LNCaP clone FGC (cell line): ENCODE results near the gene LRRN4CL.
A peak's percentile ranks its signal among the peaks of the same experiment; 100 is the strongest.

Source experiments
- DNase-seq: peaks from one replicate; pipeline ENCODE4 v3.0.0-alpha.2; 2011; ENCODE audit warnings: low read depth
- H3K4me3 ChIP-seq: 2 replicates; pipeline ENCODE4 v1.5.1; 2011; ENCODE audit warnings: mild to moderate bottlenecking, low read depth, low read length, control low read depth
- CTCF ChIP-seq: IDR thresholded peaks from 2 replicates; pipeline ENCODE4 v1.5.1; 2012; ENCODE audit warnings: mild to moderate bottlenecking; ENCODE audit not compliant: control insufficient read depth, insufficient read depth; ENCODE audit errors: extremely low read depth

LRRN4CL gene

DNA sequence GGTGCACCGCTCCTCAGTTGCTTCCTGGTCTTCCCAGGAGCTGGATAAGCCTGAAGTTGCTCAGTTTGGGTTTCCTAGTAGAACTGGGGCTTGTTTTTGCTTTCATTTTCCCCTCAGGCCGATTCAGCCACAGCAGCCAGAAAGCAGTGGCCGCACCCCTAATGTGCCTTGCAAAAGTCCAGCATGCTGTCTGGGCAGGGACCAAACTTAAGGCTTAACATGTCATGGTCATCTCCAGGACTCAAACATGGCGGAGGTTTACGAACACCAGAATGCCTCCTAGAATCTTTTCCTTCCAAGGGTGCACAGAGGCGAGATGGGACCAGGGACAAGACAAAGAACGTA is 20.6 kb upstream of the LRRN4CL start:
- DNase-seq: no peak
- peak overlapping the region; percentile 59 for H3K4me3 ChIP-seq
- no peak for TF ChIP-seq CTCF

DNA sequence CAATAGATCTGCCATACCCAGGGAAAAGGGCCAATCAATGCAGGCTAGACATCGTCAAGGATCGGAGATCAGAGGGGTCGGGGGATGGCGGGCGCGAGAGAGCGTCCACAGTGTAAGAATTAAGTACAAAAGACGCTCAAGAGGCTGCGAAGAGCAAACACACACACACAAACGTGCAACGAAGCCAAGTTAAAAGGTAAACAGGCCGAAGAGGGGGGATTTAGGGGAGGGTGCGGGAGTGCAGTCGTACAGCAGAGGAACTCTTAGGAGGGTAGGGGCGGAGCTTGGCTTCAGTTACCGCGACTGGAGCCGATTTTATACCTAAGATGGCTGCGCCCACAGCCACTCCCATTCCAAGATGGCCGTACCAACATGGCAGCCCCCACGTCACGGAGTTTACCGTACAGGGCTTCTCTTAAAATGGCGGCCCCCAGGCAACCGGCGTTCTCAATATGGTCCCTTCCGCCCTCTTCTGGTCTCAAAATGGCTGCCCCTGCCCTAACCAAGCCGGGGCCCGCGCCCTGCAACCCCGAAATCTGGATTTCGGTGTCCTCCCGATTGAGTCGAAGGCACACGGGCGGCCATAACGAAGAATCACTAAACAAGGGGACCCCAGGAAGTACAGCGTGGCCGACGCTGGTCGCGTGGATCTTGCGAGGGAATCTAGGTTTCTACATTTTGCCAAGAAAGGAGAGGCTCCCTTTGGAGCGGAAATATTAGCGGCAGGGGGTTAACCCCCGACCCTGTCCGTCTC is 20.1 kb upstream of the LRRN4CL start:
- peak overlapping the region; percentile 59 for H3K4me3 ChIP-seq
- 0 out of 2 replicates have a peak, but pooled peaks have one; percentile 3 for TF ChIP-seq CTCF
- DNase-seq: peak; percentile 98

GRCh38 chr11:62708793-62709192 is 19.5 kb upstream of the LRRN4CL start:
- H3K4me3 ChIP-seq: peak overlapping the region; percentile 59
- no peak for TF ChIP-seq CTCF
- no peak for DNase-seq

DNA sequence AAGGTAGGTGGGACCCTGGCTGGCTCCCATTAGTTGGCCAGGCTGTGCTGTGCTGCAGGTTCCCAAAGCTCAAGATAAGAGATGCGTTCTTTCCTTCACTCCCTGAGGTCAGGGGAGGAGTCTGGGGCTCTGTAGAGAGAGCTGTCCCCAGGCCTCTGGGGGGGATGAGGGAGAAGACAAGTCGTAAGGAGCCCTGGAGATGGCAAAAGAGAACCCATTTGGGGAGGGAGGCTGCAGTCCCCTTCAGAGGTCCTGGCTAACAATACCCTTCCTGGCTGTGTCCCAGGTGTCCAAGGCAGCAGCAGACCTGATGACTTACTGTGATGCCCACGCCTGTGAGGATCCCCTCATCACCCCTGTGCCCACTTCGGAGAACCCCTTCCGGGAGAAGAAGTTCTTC is 19.1 kb upstream of the LRRN4CL start:
- no peak for DNase-seq
- no peak for TF ChIP-seq CTCF
- peak overlapping the region; percentile 59 for H3K4me3 ChIP-seq

GRCh38 chr11:62707277-62707861 is 18.0 kb upstream of the LRRN4CL start, which contains the start of the genes BSCL2 and GNG3:
Gene BSCL2, minus strand, starts transcription at chr11:62707424. Its CDS starts 229 bp downstream, at chr11:62707195.
Gene GNG3, plus strand, starts transcription at chr11:62707676. Its CDS starts 620 bp downstream, at chr11:62708296.
- H3K4me3 ChIP-seq: peak within 1 kb of the TSS; percentile 81
- no peak for DNase-seq
- no peak for TF ChIP-seq CTCF

- H3K4me3 ChIP-seq: peak overlapping the region; percentile 81
- no peak for TF ChIP-seq CTCF
- no peak for DNase-seq
Observed at GRCh38 chr11:62706850-62707247, 17.5 kb upstream of the LRRN4CL start.
